MM.1S (cell line): ENCODE data around the gene CDHR1.

Experiments used
- CTCF ChIP-seq: fragments of 300-600 bp; sonication (generic); IDR thresholded peaks from 2 replicates; pipeline ENCODE4 v1.5.1; 2016; ENCODE audit warnings: antibody characterized with exemption, low read length, mixed read lengths
- EZH2 ChIP-seq: fragments of 300-600 bp; sonication (generic); optimal IDR thresholded peaks from 2 replicates; pipeline ENCODE3; 2017; ENCODE audit warnings: low read depth, mild to moderate bottlenecking, antibody characterized with exemption, low read length, mixed read lengths
- EZH2phosphoT487 ChIP-seq: fragments of 300-600 bp; sonication (generic); IDR thresholded peaks from 2 replicates; pipeline ENCODE4 v1.6.1; 2018; ENCODE audit warnings: antibody characterized with exemption, low read length

DNA sequence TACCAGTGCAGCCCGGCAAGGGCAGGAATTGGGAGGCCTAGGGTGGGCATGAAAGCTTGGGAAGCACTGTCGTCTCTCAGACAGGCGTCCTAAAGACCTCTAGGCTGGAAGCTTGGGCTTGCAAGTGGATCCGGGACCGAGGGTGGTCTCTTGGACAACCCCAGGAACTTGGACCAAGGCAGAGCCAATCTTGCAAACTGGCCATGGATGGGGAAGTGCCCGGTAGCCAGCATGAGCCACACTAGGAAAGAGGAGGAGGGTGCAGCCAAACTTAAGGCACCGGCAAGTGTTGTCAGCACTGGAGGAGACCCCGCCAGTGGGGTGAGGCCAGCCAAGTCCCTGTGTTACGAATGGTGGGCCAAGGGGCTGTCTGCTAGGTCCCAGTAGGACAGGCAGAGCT lies 22.5 kb downstream of the CDHR1 start:
- TF ChIP-seq EZH2phosphoT487: no peak
- TF ChIP-seq CTCF: no peak
- no peak for TF ChIP-seq EZH2
